SK-N-SH (cell line): Measurements from ENCODE around the gene AHDC1.

Experiments
- CTCF ChIP-seq: fragments of 200-600 bp; sonication (generic); IDR thresholded peaks from 2 replicates; pipeline ENCODE4 v1.6.1; 2017; ENCODE audit warnings: antibody characterized with exemption, mild to moderate bottlenecking, moderate library complexity
- ZBTB33 ChIP-seq: IDR thresholded peaks from 2 replicates; pipeline ENCODE4 v1.4.0; 2012; ENCODE audit warnings: low read depth, borderline replicate concordance

- TF ChIP-seq ZBTB33 (no peak), CTCF (no peak)
These were observed 34.2 kb upstream of the AHDC1 start for GRCh38 chr1:27638047-27638734.
